ENCODE results near the gene CTF1. TPM values are rescaled to one million over a fixed set of nuclear protein-coding genes. Genes with fewer than 3 reads are reported as not detected.

Gene CTF1, protein sequence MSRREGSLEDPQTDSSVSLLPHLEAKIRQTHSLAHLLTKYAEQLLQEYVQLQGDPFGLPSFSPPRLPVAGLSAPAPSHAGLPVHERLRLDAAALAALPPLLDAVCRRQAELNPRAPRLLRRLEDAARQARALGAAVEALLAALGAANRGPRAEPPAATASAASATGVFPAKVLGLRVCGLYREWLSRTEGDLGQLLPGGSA
- 2.7 and 4.4 TPM in 2 replicates for total RNA-seq

GRCh38 chr16:30896261-30896888 lies at the start of gene CTF1:
TSS of gene CTF1 (plus strand) at chr16:30896614. CDS start at chr16:30896644, 30 bp downstream.

GRCh38 chr16:30893744-30894539 lies 2.5 kb upstream of the CTF1 start, which contains the start of gene BCL7C:
TSS of gene BCL7C (minus strand) at chr16:30894077. CDS start at chr16:30893944, 133 bp downstream.

DNA sequence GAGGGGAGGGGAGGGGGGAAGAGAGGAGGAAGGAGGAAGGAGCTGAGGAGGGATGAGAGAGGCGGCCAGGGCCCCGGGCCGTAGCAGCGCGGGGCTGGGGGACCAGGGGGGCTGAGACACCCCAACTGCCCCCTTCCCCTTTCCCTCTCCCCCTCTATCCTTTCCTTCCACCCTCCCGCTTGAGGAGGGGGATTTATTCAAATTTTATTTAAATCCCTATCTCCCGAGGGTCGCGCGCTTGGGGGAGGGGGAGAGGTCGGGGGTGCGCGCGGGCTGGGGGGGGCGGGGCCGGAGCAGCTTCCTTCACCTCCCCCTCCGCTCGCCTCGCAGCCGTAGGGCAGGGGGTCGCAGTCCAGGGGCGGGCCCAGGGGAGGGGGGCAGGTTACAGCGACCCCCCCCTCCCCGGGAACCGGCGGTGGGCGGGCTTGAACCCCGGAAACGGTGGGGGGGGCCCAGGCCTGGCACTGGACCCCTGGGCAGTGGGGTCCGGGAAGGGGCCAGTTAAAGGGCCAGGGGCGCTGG lies 27.2 kb downstream of the CTF1 start, which contains the start of gene FBXL19:
Gene FBXL19, plus strand, starts transcription at position 19 of the 522 bp plus-strand sequence. CDS start 2,183 bp downstream, outside the sequence.

DNA sequence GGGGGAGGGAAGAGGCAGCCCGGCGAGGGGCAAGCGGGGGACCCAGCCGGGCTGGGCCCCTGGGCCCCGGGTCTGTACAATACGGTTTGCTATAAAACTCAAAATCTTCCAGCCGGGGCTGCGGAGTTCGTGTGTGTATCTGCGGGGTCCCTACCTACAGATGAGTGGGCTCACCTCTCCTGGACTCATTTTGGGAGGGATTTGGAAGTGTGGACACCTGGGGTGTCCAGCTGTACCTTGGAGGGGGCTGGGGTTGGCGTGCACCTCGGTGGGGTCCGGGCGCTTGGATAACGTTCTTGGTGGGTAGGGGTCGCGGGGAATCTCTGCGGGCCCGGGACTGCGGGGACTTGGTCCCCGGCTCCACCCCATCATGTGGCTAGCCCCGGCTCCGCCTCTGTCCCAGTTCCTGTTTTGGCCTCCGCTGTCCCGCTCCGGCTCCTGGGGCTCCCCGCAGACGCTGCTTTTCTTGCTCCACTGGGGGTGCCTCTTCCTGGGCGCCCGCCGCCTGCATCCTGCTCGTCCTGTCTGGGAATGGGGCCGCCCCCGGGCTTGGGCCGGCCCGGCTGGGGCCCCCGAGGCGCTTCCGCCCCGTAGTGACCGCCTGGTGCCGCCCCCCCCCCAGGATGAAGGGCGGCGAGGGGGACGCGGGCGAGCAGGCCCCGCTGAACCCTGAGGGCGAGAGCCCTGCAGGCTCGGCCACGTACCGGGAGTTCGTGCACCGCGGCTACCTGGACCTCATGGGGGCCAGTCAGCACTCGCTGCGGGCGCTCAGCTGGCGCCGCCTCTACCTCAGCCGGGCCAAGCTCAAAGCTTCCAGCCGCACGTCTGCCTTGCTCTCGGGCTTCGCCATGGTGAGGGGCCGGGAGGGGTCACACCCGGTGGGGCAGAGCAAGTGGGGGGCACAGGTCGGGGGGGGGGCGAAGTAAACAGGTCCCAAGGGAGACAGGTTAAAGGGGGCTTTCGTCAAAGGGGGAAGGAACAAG lies 52.5 kb downstream of the CTF1 start, which contains the start of gene ORAI3:
Gene ORAI3, plus strand, starts transcription at position 402 of the 983 bp plus-strand sequence. Its CDS starts 222 bp downstream, at position 624.

Other genes starting within 250 kb of the CTF1 start
- 8.0 and 8.7 TPM in 2 replicates for gene PRR14, start 245.7 kb upstream of the CTF1 start, total RNA-seq
- gene FBRS, start 238.2 kb upstream of the CTF1 start, total RNA-seq: 20.5 and 27.5 TPM in 2 replicates
- 19.3 and 48.8 TPM in 2 replicates for gene SRCAP, start 197.4 kb upstream of the CTF1 start, total RNA-seq
- 16.4 and 20.8 TPM in 2 replicates for gene PHKG2, start 148.2 kb upstream of the CTF1 start, total RNA-seq
- gene CFAP119, start 134.6 kb upstream of the CTF1 start, total RNA-seq: 1.2 and 1.4 TPM in 2 replicates
- 63.5 and 93.2 TPM in 2 replicates for gene RNF40, start 134.3 kb upstream of the CTF1 start, total RNA-seq
- gene ZNF629, start 109.4 kb upstream of the CTF1 start, total RNA-seq: 6.8 and 10.7 TPM in 2 replicates
- 25.5 and 26.6 TPM in 2 replicates for gene BCL7C, start 2.5 kb upstream of the CTF1 start, total RNA-seq
- 25.2 and 25.5 TPM in 2 replicates for gene FBXL19, start 27.0 kb downstream of the CTF1 start, total RNA-seq
- 36.4 and 49.0 TPM in 2 replicates for gene ORAI3, start 52.5 kb downstream of the CTF1 start, total RNA-seq
- 1.8 and 4.9 TPM in 2 replicates for gene SETD1A, start 61.1 kb downstream of the CTF1 start, total RNA-seq
- gene HSD3B7, start 88.6 kb downstream of the CTF1 start, total RNA-seq: 11.6 and 13.4 TPM in 2 replicates
- 0.59 and 2.8 TPM in 2 replicates for gene STX1B, start 114.0 kb downstream of the CTF1 start, total RNA-seq
- gene STX4, start 136.9 kb downstream of the CTF1 start, total RNA-seq: 23.2 and 29.7 TPM in 2 replicates
- gene ZNF668, start 177.6 kb downstream of the CTF1 start, total RNA-seq: 8.3 and 9.8 TPM in 2 replicates
- 9.5 and 16.3 TPM in 2 replicates for gene ZNF646, start 177.8 kb downstream of the CTF1 start, total RNA-seq
- gene PRSS53, start 192.3 kb downstream of the CTF1 start, total RNA-seq: 3.6 and 9.6 TPM in 2 replicates
- 163 and 273 TPM in 2 replicates for gene VKORC1, start 198.2 kb downstream of the CTF1 start, total RNA-seq
- gene BCKDK, start 211.8 kb downstream of the CTF1 start, total RNA-seq: 19.3 and 33.3 TPM in 2 replicates
- 31.5 and 32.1 TPM in 2 replicates for gene KAT8, start 221.1 kb downstream of the CTF1 start, total RNA-seq
- not detected in 2 replicates for gene PRSS8, start 239.1 kb downstream of the CTF1 start, total RNA-seq

All from smooth muscle cell of the umbilical artery (primary cell).